ENCODE data around the gene SUSD3. TPM values are rescaled to one million over a fixed set of nuclear protein-coding genes. Genes with fewer than 3 reads are reported as not detected.
"Not testable (repeated sequence)": the region's sequence is repeated elsewhere in the genome, so short reads cannot be mapped to it uniquely, and the experiment has no call there.

The SUSD3 gene
- total RNA-seq, 3 donors from 2014 or later, result 7.7 to 9.5 (median 9.4) TPM

- Mint-ChIP-seq H3K36me3 (ENCODE audit: insufficient read depth) (peaks cover 23% of the 10 kb centered on the region), H3K4me1 (ENCODE audit: low read depth) (peaks cover 57% of the 10 kb centered on the region), H3K9me3 (peaks cover 13% of the 10 kb centered on the region), H3K27me3 (ENCODE audit: low read depth) (no peaks in the 10 kb centered on the region), H3K4me3 (no peak overlapping the region)
- ATAC-seq (peak; percentile 83 to 89), DNase-seq (no peak)
Measured at GRCh38 chr9:93108291-93109041, 50.0 kb downstream of the SUSD3 start.

- Mint-ChIP-seq H3K4me1 (ENCODE audit: low read depth) (peaks cover 47% of the 10 kb centered on the region), H3K27me3 (ENCODE audit: low read depth) (no peaks in the 10 kb centered on the region), H3K9me3 (no peaks in the 10 kb centered on the region), H3K4me3 (no peak overlapping the region), H3K36me3 (ENCODE audit: insufficient read depth) (peaks cover 11% of the 10 kb centered on the region)
- no peak for ATAC-seq
- DNase-seq, result no peak
Measured at GRCh38 chr9:93110311-93110855, 51.9 kb downstream of the SUSD3 start.

- no peak for ATAC-seq
- H3K4me3 Mint-ChIP-seq, result no peak overlapping the region
- H3K9me3 Mint-ChIP-seq, result no peaks in the 10 kb centered on the region
- peaks cover 41% of the 10 kb centered on the region for H3K4me1 Mint-ChIP-seq (ENCODE audit: low read depth)
- DNase-seq, result no peak
- peaks cover 10% of the 10 kb centered on the region for H3K36me3 Mint-ChIP-seq (ENCODE audit: insufficient read depth)
- H3K27me3 Mint-ChIP-seq (ENCODE audit: low read depth), result no peaks in the 10 kb centered on the region
Measured at GRCh38 chr9:93111001-93111370, 52.5 kb downstream of the SUSD3 start.

GRCh38 chr9:93111371-93112115, 53.0 kb downstream of the SUSD3 start:
- Mint-ChIP-seq H3K27me3 (ENCODE audit: low read depth) (no peaks in the 10 kb centered on the region), H3K9me3 (no peaks in the 10 kb centered on the region), H3K4me1 (ENCODE audit: low read depth) (peaks cover 38% of the 10 kb centered on the region), H3K36me3 (ENCODE audit: insufficient read depth) (peaks cover 10% of the 10 kb centered on the region), H3K4me3 (no peak overlapping the region)
- DNase-seq, result no peak
- ATAC-seq, result no peak

- ATAC-seq (no peak), DNase-seq (no peak)
- Mint-ChIP-seq H3K4me3 (no peak overlapping the region), H3K9me3 (no peaks in the 10 kb centered on the region), H3K27me3 (ENCODE audit: low read depth) (no peaks in the 10 kb centered on the region), H3K4me1 (ENCODE audit: low read depth) (peaks cover 31% of the 10 kb centered on the region), H3K36me3 (ENCODE audit: insufficient read depth) (peaks cover 10% of the 10 kb centered on the region)
Measured at GRCh38 chr9:93112116-93112863, 53.8 kb downstream of the SUSD3 start.

- DNase-seq, result no peak
Measured at GRCh38 chr9:93112864-93113389, 54.4 kb downstream of the SUSD3 start.

GRCh38 chr9:93114169-93114983, 55.9 kb downstream of the SUSD3 start:
- no peaks in the 10 kb centered on the region for H3K27me3 Mint-ChIP-seq (ENCODE audit: low read depth)
- H3K36me3 Mint-ChIP-seq (ENCODE audit: insufficient read depth), result peaks cover 7% of the 10 kb centered on the region
- H3K4me3 Mint-ChIP-seq, result no peak overlapping the region
- H3K9me3 Mint-ChIP-seq, result no peaks in the 10 kb centered on the region
- no peak for ATAC-seq
- H3K4me1 Mint-ChIP-seq (ENCODE audit: low read depth), result peaks cover 13% of the 10 kb centered on the region
- DNase-seq, result no peak

More at GRCh38 chr9:93112864-93113389, 54.4 kb downstream of the SUSD3 start:
- Mint-ChIP-seq H3K4me3 (no peak overlapping the region), H3K36me3 (ENCODE audit: insufficient read depth) (peaks cover 10% of the 10 kb centered on the region), H3K4me1 (ENCODE audit: low read depth) (peaks cover 24% of the 10 kb centered on the region), H3K27me3 (ENCODE audit: low read depth) (no peaks in the 10 kb centered on the region), H3K9me3 (no peaks in the 10 kb centered on the region)
- ATAC-seq, result no peak

GRCh38 chr9:93114984-93115335, 56.5 kb downstream of the SUSD3 start:
- ATAC-seq (no peak), DNase-seq (no peak)
- peaks cover 8% of the 10 kb centered on the region for H3K36me3 Mint-ChIP-seq (ENCODE audit: insufficient read depth)
- H3K4me1 Mint-ChIP-seq (ENCODE audit: low read depth), result peaks cover 19% of the 10 kb centered on the region
- H3K4me3 Mint-ChIP-seq, result no peak overlapping the region
- no peaks in the 10 kb centered on the region for H3K9me3 Mint-ChIP-seq
- H3K27me3 Mint-ChIP-seq (ENCODE audit: low read depth), result no peaks in the 10 kb centered on the region

- Mint-ChIP-seq H3K4me3 (no peak overlapping the region), H3K4me1 (ENCODE audit: low read depth) (peaks cover 25% of the 10 kb centered on the region), H3K36me3 (ENCODE audit: insufficient read depth) (peaks cover 12% of the 10 kb centered on the region), H3K9me3 (no peaks in the 10 kb centered on the region), H3K27me3 (ENCODE audit: low read depth) (no peaks in the 10 kb centered on the region)
- ATAC-seq, result no peak
- no peak for DNase-seq
Measured at GRCh38 chr9:93115486-93116071, 57.1 kb downstream of the SUSD3 start.

- no peak for DNase-seq
- no peaks in the 10 kb centered on the region for H3K9me3 Mint-ChIP-seq
- no peak for ATAC-seq
- H3K4me1 Mint-ChIP-seq (ENCODE audit: low read depth), result peaks cover 23% of the 10 kb centered on the region
- peaks cover 11% of the 10 kb centered on the region for H3K36me3 Mint-ChIP-seq (ENCODE audit: insufficient read depth)
- no peak overlapping the region for H3K4me3 Mint-ChIP-seq
- H3K27me3 Mint-ChIP-seq (ENCODE audit: low read depth), result no peaks in the 10 kb centered on the region
Measured at GRCh38 chr9:93116072-93116961, 57.8 kb downstream of the SUSD3 start.

- DNase-seq; H3K4me3 Mint-ChIP-seq; H3K27me3 Mint-ChIP-seq (ENCODE audit: low read depth); ATAC-seq; H3K9me3 Mint-ChIP-seq: not testable (repeated sequence)
- Mint-ChIP-seq H3K36me3 (ENCODE audit: insufficient read depth) (peaks cover 15% of the 10 kb centered on the region), H3K4me1 (ENCODE audit: low read depth) (peaks cover 23% of the 10 kb centered on the region)
Measured at GRCh38 chr9:93117521-93117920, 59.0 kb downstream of the SUSD3 start.

- Mint-ChIP-seq H3K4me1 (ENCODE audit: low read depth) (peaks cover 21% of the 10 kb centered on the region), H3K4me3 (no peak overlapping the region), H3K27me3 (ENCODE audit: low read depth) (no peaks in the 10 kb centered on the region), H3K36me3 (ENCODE audit: insufficient read depth) (peaks cover 13% of the 10 kb centered on the region), H3K9me3 (no peaks in the 10 kb centered on the region)
- ATAC-seq, result no peak
- no peak for DNase-seq
Measured at GRCh38 chr9:93117924-93118862, 59.7 kb downstream of the SUSD3 start.
